Upper lobe of left lung (tissue), 4 donors: ENCODE results near the gene SYNM.

Source experiments
- CTCF ChIP-seq, 6 experiments: fragments of 450-650 bp in 4 of 6; fragments of 200-600 bp in 2 of 6; sonication (generic) in 2 of 6; IDR thresholded peaks; one replicate each; pipeline ENCODE4 v1.5.1; 2016 to 2019; ENCODE audit warnings: antibody characterized with exemption in 6 of 6
- POLR2AphosphoS5 ChIP-seq, 2 donors: sonication (generic); formaldehyde crosslinking; IDR thresholded peaks; one replicate each; pipeline ENCODE4 v1.5.1; 2017; ENCODE audit warnings: antibody characterized with exemption in 2 of 2

- TF ChIP-seq CTCF (IDR thresholded peaks at IDR 0.05): no peak
- TF ChIP-seq POLR2AphosphoS5 (IDR thresholded peaks at IDR 0.05): no peak
Measured at GRCh38 chr15:99141943-99142342, 37.1 kb downstream of the SYNM start.
